Naive thymus-derived CD4-positive, alpha-beta T cell (primary cell): ENCODE results near the gene IFITM2. TPM values are rescaled to one million over a fixed set of nuclear protein-coding genes. Genes with fewer than 3 reads are reported as not detected.

Experiments used
- ATAC-seq: fragments of 150-1000 bp; cut with Tn5 transposase; 2 replicates; pipeline ENCODE4 v1.10.0; 2021; ENCODE audit warnings: mild to moderate bottlenecking, moderate library complexity
- CTCF ChIA-PET: fragments of 350-600 bp; sonication (Branson Sonifier 250); formaldehyde crosslinking; loops from one replicate; lab custom pipeline; 2021; ENCODE audit warnings: antibody characterized with exemption; lab: Charles Lee
- POLR2A ChIA-PET: fragments of 350-600 bp; sonication (Branson Sonifier 250); formaldehyde crosslinking; loops from one replicate; lab custom pipeline; 2021; ENCODE audit warnings: antibody characterized with exemption, inconsistent platforms; lab: Charles Lee
- DNase-seq, 9 donors: peaks; one replicate each; pipeline versions ENCODE4 v3.0.0 to v3.0.0-alpha.2; 2020 to 2022; ENCODE audit warnings: mixed read lengths in 1 of 9
- H3K27ac ChIP-seq: one replicate; pipeline ENCODE4 v1.7.0; 2013; ENCODE audit warnings: mild to moderate bottlenecking, low read depth, low read length, moderate library complexity
- H3K27me3 ChIP-seq, 2 donors: one replicate each; pipeline ENCODE4 v1.7.0; 2013; ENCODE audit warnings: low read length in 2 of 2, mild to moderate bottlenecking in 2 of 2, moderate library complexity in 2 of 2; ENCODE audit not compliant: control insufficient read depth in 2 of 2, insufficient read depth in 2 of 2
- H3K36me3 ChIP-seq, 3 experiments: 1 replicate in 2 of 3; 2 replicates in 1 of 3; pipeline ENCODE4 v1.7.0; 2013; ENCODE audit warnings: low read length in 3 of 3, mild to moderate bottlenecking in 3 of 3, moderate library complexity in 1 of 3; ENCODE audit not compliant: insufficient read depth in 3 of 3, control insufficient read depth in 2 of 3
- H3K4me1 ChIP-seq, 2 donors: one replicate each; pipeline ENCODE4 v1.7.0; 2013; ENCODE audit warnings: low read length in 2 of 2, mild to moderate bottlenecking in 2 of 2, moderate library complexity in 1 of 2; ENCODE audit not compliant: control insufficient read depth in 2 of 2, insufficient read depth in 2 of 2
- H3K4me3 ChIP-seq: 2 replicates; pipeline ENCODE4 v1.7.0; 2013; ENCODE audit warnings: mild to moderate bottlenecking, low read length
- H3K9me3 ChIP-seq, 3 experiments: 1 replicate in 2 of 3; 2 replicates in 1 of 3; pipeline ENCODE4 v1.7.0; 2013; ENCODE audit warnings: low read length in 3 of 3; ENCODE audit not compliant: control insufficient read depth in 2 of 3
- H3K27ac Mint-ChIP-seq, 9 donors: one replicate each; pipeline ENCODE4 v1.8.0; 2020 to 2022; ENCODE audit warnings: mixed read lengths in 9 of 9, mild to moderate bottlenecking in 8 of 9, moderate library complexity in 5 of 9, inconsistent platforms in 2 of 9
- H3K27me3 Mint-ChIP-seq, 5 donors: one replicate each; pipeline ENCODE4 v1.8.0; 2021 to 2022; ENCODE audit warnings: mixed read lengths in 5 of 5, mild to moderate bottlenecking in 1 of 5
- H3K36me3 Mint-ChIP-seq, 5 donors: one replicate each; pipeline ENCODE4 v1.8.0; 2020 to 2022; ENCODE audit warnings: mixed read lengths in 5 of 5, mild to moderate bottlenecking in 3 of 5, inconsistent platforms in 1 of 5
- H3K4me1 Mint-ChIP-seq, 7 donors: one replicate each; pipeline ENCODE4 v1.8.0; 2020 to 2022; ENCODE audit warnings: mixed read lengths in 7 of 7, mild to moderate bottlenecking in 3 of 7, inconsistent platforms in 1 of 7
- H3K4me3 Mint-ChIP-seq, 10 donors: one replicate each; pipeline ENCODE4 v1.8.0; 2020 to 2022; ENCODE audit warnings: mild to moderate bottlenecking in 10 of 10, mixed read lengths in 10 of 10, moderate library complexity in 6 of 10, inconsistent platforms in 2 of 10
- H3K9me3 Mint-ChIP-seq, 11 donors: one replicate each; pipeline ENCODE4 v1.8.0; 2020 to 2022; ENCODE audit warnings: mixed read lengths in 11 of 11, mild to moderate bottlenecking in 4 of 11, inconsistent platforms in 1 of 11, moderate library complexity in 1 of 11
- intact Hi-C, 2 donors: fragments of 100-400 bp; cut with micrococcal nuclease; formaldehyde crosslinking; loops; one replicate each; pipeline ENCODE4 v1.15.1; 2023
- polyA plus RNA-seq, 2 donors: library from polyadenylated mRNA; unstranded; fragments of 300-500 nt; fragmentation: Illumina TruSeq; gene quantifications; one replicate each; pipeline ENCODE4 v1.2.3, GENCODE V29; 2021
- total RNA-seq, 6 experiments: library from RNA in 5 of 6; stranded (reverse) in 5 of 6; gene quantifications; 1 replicate in 5 of 6; 2 replicates in 1 of 6; pipeline ENCODE4 v1.2.3 and lab custom pipeline; 2021 to 2026

The IFITM2 gene
- total and polyA plus RNA-seq, 7 experiments from 2014 or later: 143 to 3,315 (median 530) TPM

DNA sequence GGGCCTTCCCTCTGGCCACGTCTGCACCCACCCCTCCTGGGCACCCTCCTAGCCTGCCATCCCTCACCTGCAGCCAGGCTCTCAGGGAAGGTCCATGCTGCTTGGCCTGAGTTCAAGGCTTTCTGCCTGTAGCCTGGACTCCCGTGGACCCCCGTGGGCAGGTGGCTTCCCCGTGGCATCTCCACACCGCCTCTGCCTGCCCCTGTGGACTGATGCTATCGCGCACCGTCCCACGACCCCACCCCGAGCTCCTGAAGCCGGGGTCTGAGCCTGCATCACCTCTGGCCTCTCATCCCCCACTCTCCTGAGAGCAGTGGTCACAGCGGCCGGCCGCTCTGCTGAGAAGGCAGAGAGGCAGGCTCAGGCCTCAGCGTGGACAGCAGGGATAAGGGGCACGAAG is 12.8 kb upstream of the IFITM2 start:
- Histone ChIP-seq H3K36me3 (peaks cover 0 to 46% (median 8%) of the 10 kb centered on the region in 3 experiments), H3K4me3 (no peak overlapping the region), H3K4me1 (peaks cover 24 to 30% of the 10 kb centered on the region in 2 donors), H3K27ac (no peak overlapping the region), H3K9me3 (no peaks in the 10 kb centered on the region), H3K27me3 (no peaks in the 10 kb centered on the region)
- ATAC-seq (no peak), DNase-seq (no peak)
- no peak overlapping the region for H3K4me3 Mint-ChIP-seq
- intact Hi-C loops: no loop called here
- no peaks in the 10 kb centered on the region for H3K9me3 Mint-ChIP-seq
- CTCF ChIA-PET: interaction anchor here (2.2 kb wide), 1 partner anchor 44 kb away, joined by 10 read pairs; no protein-coding TSS in a partner anchor
- peaks cover 0 to 1% (median 0%) of the 10 kb centered on the region in 5 donors for H3K27me3 Mint-ChIP-seq
- H3K36me3 Mint-ChIP-seq: peaks cover 0 to 10% (median 0%) of the 10 kb centered on the region in 5 donors
- POLR2A ChIA-PET: interaction anchor here (0.8 to 1.2 kb wide), 3 partner anchors 26 to 44 kb away, joined by 3 to 4 read pairs (median 3); no protein-coding TSS in a partner anchor
- peaks cover 16 to 36% (median 24%) of the 10 kb centered on the region in 7 donors for H3K4me1 Mint-ChIP-seq
- peak overlapping the region in 2 of 9 donors; percentile 51 to 52 for H3K27ac Mint-ChIP-seq

DNA sequence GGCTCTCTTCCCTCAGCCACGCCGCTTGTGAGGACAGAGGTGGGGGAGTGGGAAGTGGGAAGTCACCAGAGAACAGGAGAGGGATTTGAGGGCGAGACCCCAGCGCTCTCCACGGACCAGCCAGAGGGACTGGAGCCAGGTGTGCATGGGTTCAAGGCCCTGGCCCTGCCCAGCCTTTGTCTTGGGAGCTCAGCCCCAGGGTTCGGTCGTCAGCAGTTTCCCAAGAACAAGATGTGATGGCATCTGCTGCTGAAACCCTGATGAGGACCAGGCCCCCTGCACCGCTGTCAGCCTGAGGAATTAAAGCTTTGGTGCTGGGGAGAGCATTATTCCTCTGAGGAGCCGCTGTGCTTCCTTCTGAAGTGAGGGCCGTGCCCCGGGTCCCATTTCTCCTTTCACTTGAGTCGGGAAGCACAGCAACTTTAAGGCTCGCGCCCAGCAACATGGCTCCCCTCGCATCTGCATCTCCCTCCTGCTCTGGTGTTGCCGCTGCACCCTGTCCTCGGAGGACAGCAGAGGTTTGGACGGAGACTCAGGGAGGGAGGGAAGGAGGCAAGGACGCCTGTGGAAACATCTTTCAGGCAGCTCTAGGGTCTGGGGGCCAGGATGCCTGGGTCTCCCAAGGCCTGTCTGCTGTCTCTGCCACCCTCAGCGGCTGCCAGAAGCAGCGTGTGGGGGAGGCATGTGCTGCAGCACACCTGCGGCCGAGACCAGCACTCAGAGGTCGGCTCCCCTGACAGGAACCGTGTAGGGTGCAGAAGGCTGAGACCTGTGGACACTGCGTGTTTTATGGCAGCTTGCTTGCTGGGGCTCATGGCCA is 12.1 kb upstream of the IFITM2 start:
- intact Hi-C loops: no loop called here
- Mint-ChIP-seq H3K27ac (peak overlapping the region in 4 of 9 donors; percentile 51 to 63 (median 52)), H3K9me3 (no peaks in the 10 kb centered on the region), H3K36me3 (peaks cover 0 to 8% (median 0%) of the 10 kb centered on the region in 5 donors), H3K4me1 (peaks cover 18 to 37% (median 20%) of the 10 kb centered on the region in 7 donors), H3K4me3 (peak overlapping the region in 1 of 10 donors; percentile 45), H3K27me3 (peaks cover 0 to 7% (median 0%) of the 10 kb centered on the region in 5 donors)
- DNase-seq (no peak), ATAC-seq (no peak)
- H3K4me1 ChIP-seq: peaks cover 19 to 26% of the 10 kb centered on the region in 2 donors
- no peaks in the 10 kb centered on the region for H3K9me3 ChIP-seq
- peaks cover 0 to 43% (median 8%) of the 10 kb centered on the region in 3 experiments for H3K36me3 ChIP-seq
- no peaks in the 10 kb centered on the region for H3K27me3 ChIP-seq
- no peak overlapping the region for H3K4me3 ChIP-seq
- no peak overlapping the region for H3K27ac ChIP-seq
- CTCF ChIA-PET: interaction anchor here (2.2 kb wide), 1 partner anchor 45 kb away, joined by 10 read pairs; no protein-coding TSS in a partner anchor
- POLR2A ChIA-PET: interaction anchor here (0.7 to 1.0 kb wide), 4 partner anchors 9 to 134 kb away, joined by 3 read pairs; partner anchors contain the start of gene IFITM2

DNA sequence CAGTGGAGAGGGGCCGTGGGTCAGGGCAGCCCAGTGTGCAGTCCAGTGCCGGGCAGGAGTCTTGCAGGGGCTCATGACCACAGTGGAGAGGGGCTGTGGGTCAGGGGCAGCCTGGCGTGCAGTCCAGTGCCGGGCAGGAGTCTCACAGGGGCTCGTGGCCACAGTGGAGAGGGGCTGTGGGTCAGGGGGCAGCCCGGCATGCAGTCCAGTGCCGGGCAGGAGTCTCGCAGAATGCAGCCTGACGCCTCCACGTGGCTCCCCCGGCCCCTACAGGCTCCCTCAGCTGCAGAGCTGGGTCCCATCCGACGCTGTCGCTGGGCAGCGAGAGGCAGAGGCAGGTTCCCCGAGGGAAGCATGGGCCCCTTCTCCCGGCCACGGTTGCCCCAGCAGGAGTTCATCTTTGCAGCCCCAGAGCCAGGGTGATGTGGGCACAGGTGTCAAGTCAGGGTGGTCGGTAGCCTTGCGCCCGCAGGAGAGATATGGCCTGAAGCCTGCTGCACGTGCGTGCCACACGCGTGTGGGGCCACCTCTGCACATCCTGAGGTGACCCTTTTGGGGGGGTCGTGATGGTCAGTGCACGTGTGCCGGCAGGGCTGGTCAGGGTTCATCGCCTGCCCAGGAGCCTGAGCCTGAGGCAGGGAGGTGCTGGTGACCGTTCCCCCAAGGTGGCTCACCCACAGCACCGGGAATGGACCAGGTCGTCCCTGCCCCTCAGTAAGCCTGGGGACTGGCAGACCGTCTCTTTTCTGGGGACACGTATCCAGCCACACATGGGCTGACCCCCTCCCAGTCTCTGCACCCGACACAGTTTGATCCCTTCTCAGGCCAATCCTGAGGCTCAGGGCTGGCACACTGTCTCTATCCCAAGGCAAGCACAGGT is 11.2 kb upstream of the IFITM2 start:
- peak overlapping the region; percentile 43 for H3K27ac ChIP-seq
- DNase-seq (no peak), ATAC-seq (no peak)
- CTCF ChIA-PET: no interaction called here
- Mint-ChIP-seq H3K9me3 (no peaks in the 10 kb centered on the region), H3K27ac (peak overlapping the region in 4 of 9 donors; percentile 38 to 80 (median 50)), H3K27me3 (peaks cover 0 to 12% (median 0%) of the 10 kb centered on the region in 5 donors), H3K36me3 (peaks cover 0 to 2% (median 0%) of the 10 kb centered on the region in 5 donors), H3K4me1 (peaks cover 11 to 31% (median 16%) of the 10 kb centered on the region in 7 donors), H3K4me3 (no peak overlapping the region)
- H3K27me3 ChIP-seq: no peaks in the 10 kb centered on the region
- no peak overlapping the region for H3K4me3 ChIP-seq
- intact Hi-C loops: no loop called here
- POLR2A ChIA-PET: interaction anchor here (0.7 to 0.9 kb wide), 2 partner anchors 8 to 133 kb away, joined by 3 read pairs; no protein-coding TSS in a partner anchor
- peaks cover 19 to 26% of the 10 kb centered on the region in 2 donors for H3K4me1 ChIP-seq
- H3K36me3 ChIP-seq: peaks cover 0 to 35% (median 8%) of the 10 kb centered on the region in 3 experiments
- no peaks in the 10 kb centered on the region for H3K9me3 ChIP-seq

DNA sequence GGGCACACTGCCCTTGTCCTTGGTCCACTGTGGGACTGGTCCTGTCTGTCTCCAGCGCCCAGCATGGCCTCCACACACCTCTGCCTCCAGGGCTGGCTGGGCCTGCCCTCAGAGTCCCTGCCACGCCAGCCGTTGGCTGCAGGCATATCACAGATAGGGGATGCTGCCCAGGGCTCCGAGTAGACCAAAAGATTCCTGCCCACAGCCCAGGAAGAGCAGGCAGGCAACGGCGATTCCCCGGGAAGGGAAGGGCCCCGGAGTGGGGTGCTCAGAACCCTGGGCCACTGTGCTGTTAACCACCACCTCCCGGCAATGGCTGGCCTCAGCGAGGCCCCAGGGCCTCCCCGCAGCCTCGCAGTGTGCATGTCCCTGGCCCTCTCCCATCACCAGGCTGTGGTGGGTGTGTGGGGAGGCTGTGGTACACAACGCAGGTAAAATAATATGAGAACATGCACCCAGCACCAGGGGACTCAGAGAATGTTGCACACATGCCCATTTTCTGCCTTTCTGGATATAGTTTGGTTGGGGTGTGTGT is 10.5 kb upstream of the IFITM2 start:
- Mint-ChIP-seq H3K9me3 (no peaks in the 10 kb centered on the region), H3K36me3 (no peaks in the 10 kb centered on the region), H3K27ac (peak overlapping the region; percentile 42 to 90 (median 73)), H3K27me3 (peaks cover 0 to 12% (median 0%) of the 10 kb centered on the region in 5 donors), H3K4me1 (peaks cover 9 to 29% (median 16%) of the 10 kb centered on the region in 7 donors), H3K4me3 (peak overlapping the region in 9 of 10 donors; percentile 16 to 61 (median 34))
- Histone ChIP-seq H3K9me3 (no peaks in the 10 kb centered on the region), H3K27ac (peak overlapping the region; percentile 43), H3K36me3 (peaks cover 0 to 28% (median 8%) of the 10 kb centered on the region in 3 experiments), H3K4me1 (peaks cover 19 to 26% of the 10 kb centered on the region in 2 donors), H3K4me3 (no peak overlapping the region), H3K27me3 (no peaks in the 10 kb centered on the region)
- intact Hi-C loops: no loop called here
- ChIA-PET CTCF (no interaction called here), POLR2A (interaction anchor here (2.6 kb wide), 2 partner anchors 9 to 10 kb away, joined by 6 to 24 read pairs; partner anchors contain the start of genes IFITM2 and PGGHG)
- ATAC-seq (peak; percentile 2), DNase-seq (peak in 2 of 9 donors; percentile 22 to 33)

DNA sequence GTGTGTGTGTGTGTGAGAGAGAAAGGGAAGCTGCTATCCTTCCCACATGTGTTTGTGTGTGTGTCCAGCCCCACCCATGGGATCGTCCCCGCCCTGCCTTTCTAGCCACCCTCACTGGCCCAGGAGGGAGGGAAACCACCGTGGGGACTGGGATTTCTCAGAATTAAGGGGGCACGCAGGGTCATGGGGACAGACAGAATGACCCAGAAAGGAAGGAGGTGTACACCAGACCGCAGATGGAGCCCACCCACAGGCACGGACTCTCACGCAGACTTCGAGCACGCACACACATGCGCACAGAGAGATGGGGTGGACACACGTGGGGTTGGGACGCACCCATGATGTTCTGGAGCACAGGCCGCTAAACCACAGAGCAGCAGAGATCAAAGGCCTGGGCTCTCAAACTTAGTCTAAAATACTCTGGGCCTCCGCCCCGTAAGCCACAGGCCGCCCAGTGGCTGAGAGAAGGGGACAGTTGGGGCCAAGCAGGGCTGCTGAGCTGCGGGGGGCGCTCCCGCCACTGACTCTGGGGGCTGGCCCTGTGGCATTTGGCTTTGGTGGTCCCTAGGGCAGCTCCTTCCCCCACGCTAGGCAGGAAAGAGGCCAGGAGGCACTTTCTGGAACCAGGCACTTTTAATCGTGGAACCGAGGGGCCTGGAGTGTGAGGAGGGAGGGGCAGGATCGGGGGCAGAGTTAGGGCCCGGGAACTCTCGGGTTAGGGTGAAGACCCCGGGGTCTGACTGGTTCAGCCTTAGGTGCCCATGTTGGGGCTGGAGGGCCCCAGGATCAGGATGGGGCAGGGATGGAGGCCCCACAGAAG is 9.8 kb upstream of the IFITM2 start:
- Histone ChIP-seq H3K27ac (peak overlapping the region; percentile 43), H3K36me3 (peaks cover 0 to 21% (median 8%) of the 10 kb centered on the region in 3 experiments), H3K4me3 (no peak overlapping the region), H3K27me3 (no peaks in the 10 kb centered on the region), H3K9me3 (no peaks in the 10 kb centered on the region), H3K4me1 (peaks cover 19 to 26% of the 10 kb centered on the region in 2 donors)
- Mint-ChIP-seq H3K4me1 (peaks cover 12 to 34% (median 16%) of the 10 kb centered on the region in 7 donors), H3K36me3 (no peaks in the 10 kb centered on the region), H3K9me3 (no peaks in the 10 kb centered on the region), H3K27ac (peak overlapping the region in 8 of 9 donors; percentile 66 to 90 (median 80)), H3K27me3 (peaks cover 0 to 12% (median 0%) of the 10 kb centered on the region in 5 donors), H3K4me3 (peak overlapping the region; percentile 16 to 61 (median 38))
- CTCF ChIA-PET: no interaction called here
- POLR2A ChIA-PET: interaction anchor here (1.4 to 2.6 kb wide), 6 partner anchors 9 to 91 kb away, joined by 3 to 24 read pairs (median 4); partner anchors contain the start of genes BET1L, IFITM2, NLRP6 and PGGHG
- intact Hi-C loops: no loop called here
- DNase-seq (peak in 3 of 9 donors; percentile 7 to 28 (median 27)), ATAC-seq (peak; percentile 59)
